ENCODE data around the gene HSPA14.
"Not testable (repeated sequence)": the region's sequence is repeated elsewhere in the genome, so short reads cannot be mapped to it uniquely, and the experiment has no call there.

HSPA14 gene

GRCh38 chr10:14837757-14838581 lies at the start of gene HSPA14, which contains the start of the genes CDNF and MSANTD7:
TSS of gene HSPA14 (plus strand) at chr10:14838306. CDS start at chr10:14838403, 97 bp downstream.
TSS of gene CDNF (minus strand) at chr10:14838037. CDS start at chr10:14837946, 91 bp downstream.
TSS of gene MSANTD7 (plus strand) at chr10:14838306. CDS start at chr10:14842285, 3,979 bp downstream.
- Mint-ChIP-seq H3K36me3 (peaks cover 26% of the 10 kb centered on the region), H3K27me3 (no peaks in the 10 kb centered on the region), H3K4me1 (peaks cover 23% of the 10 kb centered on the region), H3K4me3 (peak within 1 kb of the TSS; percentile 91), H3K9me3 (no peaks in the 10 kb centered on the region), H3K27ac (peak within 1 kb of the TSS; percentile 91)
- CTCF ChIA-PET, result interaction anchor here (0.7 to 2.6 kb wide), 13 partner anchors 10 to 339 kb away, joined by 3 to 10 read pairs (median 4); partner anchors contain the start of gene SUV39H2
- DNase-seq, result peak; percentile 99

- H3K27ac Mint-ChIP-seq, result no peak overlapping the region
- CTCF ChIA-PET, result no interaction called here
Observed at GRCh38 chr10:14798636-14799035, 39.5 kb upstream of the HSPA14 start.

GRCh38 chr10:14800397-14800796 lies 37.7 kb upstream of the HSPA14 start:
- Mint-ChIP-seq H3K9me3 (no peaks in the 10 kb centered on the region), H3K4me3 (no peak overlapping the region), H3K27me3 (peaks cover 20% of the 10 kb centered on the region), H3K4me1 (no peaks in the 10 kb centered on the region), H3K27ac (no peak overlapping the region), H3K36me3 (no peaks in the 10 kb centered on the region)
- DNase-seq, result no peak
- CTCF ChIA-PET, result interaction anchor here (1.0 kb wide), 1 partner anchor 247 kb away, joined by 5 read pairs; no protein-coding TSS in a partner anchor

More at GRCh38 chr10:14798636-14799035, 39.5 kb upstream of the HSPA14 start:
- Mint-ChIP-seq H3K4me3 (no peak overlapping the region), H3K36me3 (no peaks in the 10 kb centered on the region), H3K4me1 (no peaks in the 10 kb centered on the region), H3K27me3 (peaks cover 20% of the 10 kb centered on the region), H3K9me3 (no peaks in the 10 kb centered on the region)
- DNase-seq, result no peak

GRCh38 chr10:14801723-14802122 lies 36.4 kb upstream of the HSPA14 start:
- CTCF ChIA-PET, result no interaction called here
- H3K4me1 Mint-ChIP-seq, result no peaks in the 10 kb centered on the region
- H3K27ac Mint-ChIP-seq, result no peak overlapping the region
- no peaks in the 10 kb centered on the region for H3K36me3 Mint-ChIP-seq
- DNase-seq, result no peak
- peaks cover 20% of the 10 kb centered on the region for H3K27me3 Mint-ChIP-seq
- no peak overlapping the region for H3K4me3 Mint-ChIP-seq
- H3K9me3 Mint-ChIP-seq, result no peaks in the 10 kb centered on the region

GRCh38 chr10:14803827-14804226 lies 34.3 kb upstream of the HSPA14 start:
- H3K4me3 Mint-ChIP-seq, result no peak overlapping the region
- CTCF ChIA-PET, result no interaction called here

GRCh38 chr10:14806318-14806717 lies 31.8 kb upstream of the HSPA14 start:
- no peak for DNase-seq
- Mint-ChIP-seq H3K9me3 (no peaks in the 10 kb centered on the region), H3K27me3 (peaks cover 12% of the 10 kb centered on the region), H3K4me1 (peaks cover 5% of the 10 kb centered on the region), H3K27ac (no peak overlapping the region), H3K36me3 (no peaks in the 10 kb centered on the region), H3K4me3 (no peak overlapping the region)
- CTCF ChIA-PET, result no interaction called here

More at GRCh38 chr10:14803827-14804226, 34.3 kb upstream of the HSPA14 start:
- H3K4me1 Mint-ChIP-seq, result no peaks in the 10 kb centered on the region
- H3K27ac Mint-ChIP-seq, result no peak overlapping the region
- no peaks in the 10 kb centered on the region for H3K9me3 Mint-ChIP-seq
- peaks cover 20% of the 10 kb centered on the region for H3K27me3 Mint-ChIP-seq
- no peaks in the 10 kb centered on the region for H3K36me3 Mint-ChIP-seq
- no peak for DNase-seq

- Mint-ChIP-seq H3K4me3 (no peak overlapping the region), H3K36me3 (no peaks in the 10 kb centered on the region), H3K9me3 (no peaks in the 10 kb centered on the region), H3K4me1 (peaks cover 20% of the 10 kb centered on the region), H3K27me3 (peaks cover 3% of the 10 kb centered on the region), H3K27ac (no peak overlapping the region)
- CTCF ChIA-PET, result no interaction called here
- no peak for DNase-seq
Observed at GRCh38 chr10:14810969-14811953, 26.8 kb upstream of the HSPA14 start.

- DNase-seq, result no peak
- peaks cover 20% of the 10 kb centered on the region for H3K4me1 Mint-ChIP-seq
- no peak overlapping the region for H3K27ac Mint-ChIP-seq
- peaks cover 3% of the 10 kb centered on the region for H3K27me3 Mint-ChIP-seq
- no peaks in the 10 kb centered on the region for H3K9me3 Mint-ChIP-seq
- H3K4me3 Mint-ChIP-seq, result no peak overlapping the region
- CTCF ChIA-PET, result no interaction called here
- no peaks in the 10 kb centered on the region for H3K36me3 Mint-ChIP-seq
Observed at GRCh38 chr10:14812271-14812670, 25.8 kb upstream of the HSPA14 start.

GRCh38 chr10:14815681-14816080 lies 22.4 kb upstream of the HSPA14 start:
- H3K27ac Mint-ChIP-seq, result no peak overlapping the region
- no peaks in the 10 kb centered on the region for H3K9me3 Mint-ChIP-seq
- CTCF ChIA-PET, result interaction anchor here (1.5 kb wide), 1 partner anchor 22 kb away, joined by 4 read pairs; no protein-coding TSS in a partner anchor
- H3K36me3 Mint-ChIP-seq, result no peaks in the 10 kb centered on the region
- no peak for DNase-seq
- no peaks in the 10 kb centered on the region for H3K27me3 Mint-ChIP-seq
- no peak overlapping the region for H3K4me3 Mint-ChIP-seq
- H3K4me1 Mint-ChIP-seq, result peaks cover 17% of the 10 kb centered on the region

- H3K27me3 Mint-ChIP-seq, H3K4me3 Mint-ChIP-seq, H3K27ac Mint-ChIP-seq, H3K36me3 Mint-ChIP-seq, H3K9me3 Mint-ChIP-seq, DNase-seq: not testable (repeated sequence)
- peaks cover 20% of the 10 kb centered on the region for H3K4me1 Mint-ChIP-seq
- CTCF ChIA-PET, result interaction anchor here (1.5 kb wide), 1 partner anchor 21 kb away, joined by 4 read pairs; no protein-coding TSS in a partner anchor
Observed at GRCh38 chr10:14816717-14817116, 21.4 kb upstream of the HSPA14 start.

GRCh38 chr10:14820010-14820774 lies 17.9 kb upstream of the HSPA14 start:
- H3K27ac Mint-ChIP-seq, result no peak overlapping the region
- no peaks in the 10 kb centered on the region for H3K9me3 Mint-ChIP-seq
- no peaks in the 10 kb centered on the region for H3K27me3 Mint-ChIP-seq
- CTCF ChIA-PET, result interaction anchor here (0.9 to 2.7 kb wide), 4 partner anchors 218 to 311 kb away, joined by 3 to 8 read pairs (median 4); no protein-coding TSS in a partner anchor
- peaks cover 5% of the 10 kb centered on the region for H3K4me1 Mint-ChIP-seq
- no peak overlapping the region for H3K4me3 Mint-ChIP-seq
- no peaks in the 10 kb centered on the region for H3K36me3 Mint-ChIP-seq
- DNase-seq, result no peak

GRCh38 chr10:14820775-14821154 lies 17.3 kb upstream of the HSPA14 start:
- no peak for DNase-seq
- CTCF ChIA-PET, result interaction anchor here (1.3 to 2.7 kb wide), 2 partner anchors 260 to 283 kb away, joined by 3 to 8 read pairs; no protein-coding TSS in a partner anchor
- Mint-ChIP-seq H3K9me3 (no peaks in the 10 kb centered on the region), H3K36me3 (no peaks in the 10 kb centered on the region), H3K4me1 (peaks cover 5% of the 10 kb centered on the region), H3K27me3 (peaks cover 3% of the 10 kb centered on the region), H3K4me3 (no peak overlapping the region), H3K27ac (no peak overlapping the region)

- H3K4me3 Mint-ChIP-seq, result no peak overlapping the region
- CTCF ChIA-PET, result interaction anchor here (0.6 to 4.2 kb wide), 9 partner anchors 67 to 322 kb away, joined by 3 to 32 read pairs (median 4); no protein-coding TSS in a partner anchor
Observed at GRCh38 chr10:14821635-14822375, 16.3 kb upstream of the HSPA14 start.

More at GRCh38 chr10:14821635-14822375, 16.3 kb upstream of the HSPA14 start:
- peaks cover 10% of the 10 kb centered on the region for H3K27me3 Mint-ChIP-seq
- no peak for DNase-seq
- H3K36me3 Mint-ChIP-seq, result no peaks in the 10 kb centered on the region
- H3K9me3 Mint-ChIP-seq, result no peaks in the 10 kb centered on the region
- H3K4me1 Mint-ChIP-seq, result peaks cover 5% of the 10 kb centered on the region
- no peak overlapping the region for H3K27ac Mint-ChIP-seq
